Suppressor macrophage treated with lipopolysaccharide for 1 hour (primary cell): ENCODE results near the gene CRAMP1.

Experiments
- DNase-seq, 3 donors: peaks; one replicate each; pipeline ENCODE4 v3.0.0-alpha.2; 2020 to 2022

CRAMP1 gene

GRCh38 chr16:1721372-1721771 lies 109.2 kb downstream of the CRAMP1 start:
- no peak for DNase-seq

- peak; percentile 64 to 65 (median 65) for DNase-seq
Observed at GRCh38 chr16:1723450-1724147, 111.4 kb downstream of the CRAMP1 start.

- no peak for DNase-seq
Observed at GRCh38 chr16:1724491-1724890, 112.3 kb downstream of the CRAMP1 start.

GRCh38 chr16:1726661-1727502 lies 114.7 kb downstream of the CRAMP1 start:
- DNase-seq = no peak
